Inflammatory macrophage treated with lipopolysaccharide for 1 hour (primary cell): Measurements from ENCODE around the gene MPST.

Experiments
- DNase-seq, 2 donors: peaks; one replicate each; pipeline ENCODE4 v3.0.0-alpha.2; 2020 to 2022

The MPST gene

DNA sequence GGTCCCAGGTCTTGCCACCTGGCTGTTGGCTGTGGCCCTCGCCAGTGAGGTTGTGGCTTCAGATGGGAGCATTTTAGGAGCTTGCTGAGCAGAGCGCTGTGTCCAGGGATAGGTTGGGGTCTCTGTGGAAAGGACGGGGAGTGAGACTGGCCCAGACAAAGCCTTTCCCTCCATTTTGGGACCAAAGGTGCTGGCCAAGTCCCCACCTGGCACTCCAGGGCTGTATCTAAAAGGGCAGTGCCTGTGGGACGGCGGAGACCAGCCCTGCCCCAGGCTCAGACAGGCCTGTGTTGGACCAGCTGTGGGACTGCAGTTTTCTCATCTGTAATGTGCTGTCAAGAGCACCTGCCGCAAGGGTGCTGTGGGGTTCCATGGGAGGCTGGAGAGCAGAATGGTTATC, 27.0 kb downstream of the MPST start:
- no peak for DNase-seq

DNA sequence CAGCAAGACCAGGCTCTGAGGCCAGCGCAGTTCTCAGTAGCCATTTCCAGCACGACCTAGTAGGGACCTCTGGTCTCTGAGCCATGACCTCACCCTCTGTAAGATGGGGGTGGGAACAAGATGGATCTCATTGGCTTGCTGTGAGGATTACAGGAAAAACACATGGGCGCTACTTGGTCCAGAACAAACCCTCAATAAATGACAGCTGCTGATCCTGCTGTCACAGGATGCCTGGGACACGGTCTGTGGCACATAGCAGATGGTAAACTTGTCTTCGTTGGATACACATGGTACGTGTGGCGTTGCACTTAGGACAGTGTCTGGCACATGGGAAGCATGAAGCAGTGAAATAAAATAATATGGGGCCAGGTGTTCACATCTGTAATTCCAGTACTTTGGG, 27.5 kb downstream of the MPST start:
- no peak for DNase-seq

DNA sequence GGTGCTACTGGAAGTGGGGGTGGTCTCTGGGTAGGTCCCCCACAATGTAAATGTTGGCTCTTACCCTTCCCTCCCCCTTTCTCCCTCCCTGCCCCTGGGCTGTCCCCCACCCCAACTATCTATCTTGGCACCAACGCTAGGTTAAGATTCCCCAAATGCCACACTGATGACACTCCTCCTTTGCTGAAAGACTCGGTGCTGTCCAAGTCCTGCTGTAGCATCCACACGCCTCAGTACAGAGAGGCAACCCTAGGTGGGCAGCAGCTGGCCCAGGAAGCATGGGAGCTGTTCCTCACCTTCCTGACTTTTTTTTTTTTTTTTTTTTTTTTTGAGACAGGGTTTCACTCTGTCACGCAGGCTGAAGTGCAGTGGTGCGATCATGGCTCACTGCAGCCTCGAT, 28.6 kb downstream of the MPST start:
- DNase-seq = no peak

GRCh38 chr22:37049224-37049623, 29.7 kb downstream of the MPST start:
- DNase-seq = no peak

GRCh38 chr22:37050913-37051312, 31.4 kb downstream of the MPST start:
- no peak for DNase-seq

DNA sequence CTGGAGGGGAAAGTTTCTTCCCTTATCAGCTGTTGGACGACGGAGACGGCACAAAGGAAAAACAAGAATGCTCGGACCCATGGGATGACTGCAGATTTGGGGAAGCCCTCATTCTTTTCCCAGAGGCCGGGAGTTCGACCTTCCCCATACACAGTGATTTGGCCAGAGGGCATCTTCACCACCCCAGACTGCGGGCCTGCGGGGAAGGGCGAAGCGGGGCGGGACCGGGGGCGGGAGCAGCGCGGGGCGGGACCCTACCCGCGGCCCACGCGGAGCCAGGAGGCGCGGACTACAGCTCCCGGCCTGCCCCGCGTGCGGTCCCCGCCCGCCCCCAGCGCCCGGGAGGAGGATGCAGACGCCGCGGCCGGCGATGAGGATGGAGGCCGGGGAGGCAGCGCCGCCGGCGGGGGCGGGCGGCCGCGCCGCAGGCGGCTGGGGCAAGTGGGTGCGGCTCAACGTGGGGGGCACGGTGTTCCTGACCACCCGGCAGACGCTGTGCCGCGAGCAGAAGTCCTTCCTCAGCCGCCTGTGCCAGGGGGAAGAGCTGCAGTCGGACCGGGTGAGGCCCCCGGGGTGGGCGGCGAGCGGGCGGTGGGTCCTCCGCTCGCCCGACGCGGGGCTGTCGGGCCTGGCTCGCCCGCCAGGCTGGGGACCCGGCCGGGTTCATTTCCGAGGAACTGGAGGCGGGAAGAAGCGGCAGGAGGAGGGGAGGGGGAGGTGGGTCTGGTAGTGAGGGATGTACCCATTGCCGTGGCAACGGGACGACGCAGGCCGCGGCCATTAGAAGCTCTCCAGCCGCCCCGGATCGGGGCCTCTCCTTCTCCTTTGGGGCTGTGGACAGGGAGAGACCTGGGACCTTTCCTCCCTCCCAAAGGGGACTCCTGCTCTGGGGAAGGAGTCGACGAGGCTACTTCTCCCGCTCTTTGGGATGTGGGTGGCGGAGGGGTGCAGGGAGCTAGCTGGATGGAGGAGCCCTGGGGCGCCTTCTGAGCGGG, 32.1 kb downstream of the MPST start, which contains the start of gene KCTD17:
Gene KCTD17, plus strand, starts transcription at position 352 of the 995 bp plus-strand sequence. Its CDS starts 19 bp downstream, at position 371.
- peak; percentile 64 to 67 for DNase-seq

DNA sequence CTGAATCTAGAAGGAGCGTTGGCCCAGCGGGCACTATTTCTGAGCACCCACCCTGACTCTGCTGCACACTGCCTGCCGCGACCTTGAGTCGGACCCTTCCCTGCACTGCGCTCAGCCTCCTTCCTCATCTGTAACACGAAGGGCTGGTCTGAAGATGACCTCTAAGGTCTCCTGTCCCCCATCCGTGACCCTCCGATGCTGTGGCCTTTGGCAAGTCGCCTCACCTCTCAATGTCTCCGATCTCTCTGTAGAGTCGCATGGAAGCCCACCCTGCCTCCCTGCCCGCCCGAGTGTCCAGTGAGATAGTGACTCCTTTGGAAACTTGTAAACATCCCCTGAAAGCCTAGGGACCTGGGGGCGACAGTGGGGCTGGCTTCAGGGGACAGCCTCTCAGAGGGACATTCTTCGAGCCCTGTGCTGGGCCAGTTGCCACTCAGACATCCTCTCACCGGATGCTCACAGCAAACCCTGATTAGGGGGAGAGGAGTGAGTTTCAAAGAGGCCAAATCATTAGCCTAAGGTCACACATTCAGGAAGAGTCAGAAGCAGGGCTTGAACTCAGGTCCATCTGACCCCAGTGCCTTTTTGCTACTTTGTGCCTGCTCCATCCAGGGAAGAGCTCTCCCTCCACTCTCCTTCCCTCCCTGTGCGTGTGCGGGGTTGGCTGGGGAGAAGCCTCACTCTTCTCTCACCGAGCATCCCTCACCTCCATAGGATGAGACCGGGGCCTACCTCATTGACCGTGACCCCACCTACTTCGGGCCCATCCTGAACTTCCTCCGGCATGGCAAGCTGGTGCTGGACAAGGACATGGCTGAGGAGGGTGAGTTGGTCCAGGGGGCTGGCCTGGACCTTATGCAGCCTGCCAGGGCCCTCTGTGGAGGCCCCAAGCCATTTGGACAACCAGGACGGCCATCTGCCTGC, 33.1 kb downstream of the MPST start:
- no peak for DNase-seq

- DNase-seq = peak in 1 of 2 donors; percentile 17
Observed at GRCh38 chr22:37053310-37054055, 33.9 kb downstream of the MPST start.

- DNase-seq = no peak
Observed at GRCh38 chr22:37054056-37054395, 34.5 kb downstream of the MPST start.

- no peak for DNase-seq
Observed at GRCh38 chr22:37054600-37055365, 35.2 kb downstream of the MPST start.

GRCh38 chr22:37056246-37056645, 36.7 kb downstream of the MPST start:
- DNase-seq = no peak

DNA sequence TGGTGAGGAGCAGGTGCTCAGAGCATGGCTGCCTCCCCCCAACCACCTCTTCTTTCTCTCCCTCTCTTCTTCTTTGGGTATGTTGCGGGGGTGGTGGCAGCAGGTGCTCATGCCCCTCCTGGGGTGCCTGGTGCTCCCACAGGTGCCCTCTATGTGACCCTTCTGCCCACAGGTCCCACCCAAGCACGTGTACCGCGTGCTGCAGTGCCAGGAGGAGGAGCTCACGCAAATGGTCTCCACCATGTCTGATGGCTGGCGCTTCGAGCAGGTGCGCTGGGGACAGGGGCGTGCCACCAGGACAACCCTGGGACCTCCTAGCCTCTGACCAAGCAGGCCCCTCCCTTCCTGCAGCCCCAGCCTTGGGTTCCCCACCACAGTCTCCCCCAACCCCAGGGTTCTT, 37.7 kb downstream of the MPST start:
- DNase-seq = no peak

- DNase-seq = no peak
Observed at GRCh38 chr22:37057796-37058510, 38.4 kb downstream of the MPST start.

DNA sequence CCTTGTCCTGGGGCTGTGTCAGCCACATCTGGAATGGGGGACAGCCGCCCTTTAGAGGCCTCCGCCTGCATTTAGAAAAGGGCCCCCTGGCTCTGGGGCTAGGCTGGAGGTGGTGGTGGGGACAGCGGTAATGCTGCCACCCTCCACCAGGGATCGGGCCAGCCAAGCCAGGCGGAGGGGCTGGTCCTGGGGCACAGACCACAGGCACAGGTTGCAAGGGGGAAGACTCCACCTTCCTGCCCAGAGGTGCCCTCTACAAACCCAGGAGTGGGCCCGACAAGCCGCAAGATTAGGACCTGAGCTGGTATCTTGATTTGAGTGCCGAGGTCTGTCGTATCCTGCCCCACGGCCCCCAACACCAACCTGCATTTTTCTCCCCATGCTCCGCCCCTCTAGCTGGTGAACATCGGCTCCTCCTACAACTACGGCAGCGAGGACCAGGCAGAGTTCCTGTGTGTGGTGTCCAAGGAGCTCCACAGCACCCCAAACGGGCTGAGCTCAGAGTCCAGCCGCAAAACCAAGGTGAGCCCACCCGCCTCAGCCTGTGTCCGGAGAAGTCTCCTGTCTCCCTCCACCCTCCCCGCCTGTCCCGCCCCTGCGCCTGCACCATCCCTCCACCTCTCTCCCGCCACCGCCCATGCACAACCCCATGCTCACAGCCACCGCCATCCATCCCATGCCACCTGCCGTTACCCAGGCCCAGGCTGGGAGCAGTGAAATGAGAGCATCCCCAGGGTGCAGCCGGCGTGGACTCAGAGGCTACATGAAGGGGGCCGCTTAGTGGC, 39.6 kb downstream of the MPST start:
- DNase-seq = no peak

GRCh38 chr22:37059876-37060449, 40.4 kb downstream of the MPST start:
- DNase-seq = no peak

- DNase-seq = no peak
Observed at GRCh38 chr22:37060801-37061610, 41.5 kb downstream of the MPST start.

GRCh38 chr22:37061611-37062375, 42.3 kb downstream of the MPST start:
- no peak for DNase-seq

DNA sequence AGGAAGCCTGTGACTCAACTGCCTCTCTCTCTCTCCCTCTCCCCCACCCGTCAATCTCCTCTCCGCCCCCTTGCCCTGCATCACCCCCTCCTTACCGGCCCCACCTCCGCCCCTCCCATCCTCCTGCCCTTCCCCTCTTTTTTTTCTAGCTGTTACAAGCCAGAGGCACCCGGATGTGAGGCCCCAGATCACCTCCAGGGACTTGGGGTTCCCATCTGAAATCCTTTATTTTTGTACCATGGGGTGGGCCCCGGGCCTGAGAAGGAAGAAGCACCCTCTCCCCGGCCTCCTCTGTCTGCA, 42.8 kb downstream of the MPST start:
- no peak for DNase-seq
